HG03135 (cell line): ENCODE measurements around the gene SDK1.
"Not testable (repeated sequence)": the region's sequence is repeated elsewhere in the genome, so short reads cannot be mapped to it uniquely, and the experiment has no call there.

Experiments
- ATAC-seq: cut with Tn5 transposase; IDR thresholded peaks from one replicate; pipeline ENCODE4 v1.9.1; 2021; ENCODE audit warnings: mild to moderate bottlenecking, moderate library complexity; ENCODE audit not compliant: unreplicated experiment

SDK1 gene

GRCh38 chr7:3908153-3908552 lies 607.1 kb downstream of the SDK1 start:
- no peak for ATAC-seq

- no peak for ATAC-seq
These were observed 608.1 kb downstream of the SDK1 start for GRCh38 chr7:3909128-3909527.

GRCh38 chr7:3910054-3910453 lies 609.0 kb downstream of the SDK1 start:
- ATAC-seq: no peak

- no peak for ATAC-seq
These were observed 610.6 kb downstream of the SDK1 start for GRCh38 chr7:3911685-3912084.

GRCh38 chr7:3912291-3912690 lies 611.2 kb downstream of the SDK1 start:
- no peak for ATAC-seq

GRCh38 chr7:3914051-3914775 lies 613.2 kb downstream of the SDK1 start:
- ATAC-seq: no peak

GRCh38 chr7:3915337-3915878 lies 614.4 kb downstream of the SDK1 start:
- ATAC-seq: no peak

- no peak for ATAC-seq
These were observed 615.1 kb downstream of the SDK1 start for GRCh38 chr7:3916146-3916545.

- ATAC-seq: no peak
These were observed 616.4 kb downstream of the SDK1 start for GRCh38 chr7:3917436-3917835.

GRCh38 chr7:3918576-3918975 lies 617.5 kb downstream of the SDK1 start:
- no peak for ATAC-seq

- no peak for ATAC-seq
These were observed 621.2 kb downstream of the SDK1 start for GRCh38 chr7:3922175-3922635.

GRCh38 chr7:3923307-3923918 lies 622.4 kb downstream of the SDK1 start:
- no peak for ATAC-seq

- ATAC-seq: no peak
These were observed 623.2 kb downstream of the SDK1 start for GRCh38 chr7:3924277-3924676.

- ATAC-seq: no peak
These were observed 626.5 kb downstream of the SDK1 start for GRCh38 chr7:3927446-3928110.

GRCh38 chr7:3928727-3929515 lies 627.9 kb downstream of the SDK1 start:
- ATAC-seq: no peak

GRCh38 chr7:3931843-3932242 lies 630.8 kb downstream of the SDK1 start:
- no peak for ATAC-seq

- ATAC-seq: no peak
These were observed 636.1 kb downstream of the SDK1 start for GRCh38 chr7:3937146-3937545.

- no peak for ATAC-seq
These were observed 636.6 kb downstream of the SDK1 start for GRCh38 chr7:3937605-3938004.

- not testable (repeated sequence) for ATAC-seq
These were observed 640.7 kb downstream of the SDK1 start for GRCh38 chr7:3941706-3942105.

GRCh38 chr7:3942276-3942675 lies 641.2 kb downstream of the SDK1 start:
- no peak for ATAC-seq
